ENCODE results near the gene ACAD8.
"Not testable (repeated sequence)": the region's sequence is repeated elsewhere in the genome, so short reads cannot be mapped to it uniquely, and the experiment has no call there.

The ACAD8 gene

DNA sequence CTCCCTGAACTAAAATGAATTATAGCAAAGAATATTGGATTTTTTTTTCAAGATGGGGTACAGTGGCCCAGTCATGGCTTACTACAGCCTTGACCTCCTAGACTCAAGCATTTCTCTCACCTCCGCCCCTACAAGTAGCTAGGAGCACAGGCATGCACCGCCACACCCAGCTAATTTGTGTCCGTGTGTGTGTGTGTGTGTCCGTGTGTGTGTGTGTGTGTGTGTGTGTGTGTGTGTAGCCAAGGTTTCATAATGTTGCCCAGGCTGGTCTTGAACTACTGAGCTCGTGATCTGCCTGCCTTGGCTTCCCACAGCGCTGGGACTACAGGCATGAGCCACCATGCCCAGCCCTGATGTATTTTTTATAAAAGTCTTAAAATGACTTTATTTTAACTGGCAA is 12.8 kb upstream of the ACAD8 start:
- no peak for DNase-seq (ENCODE audit: low read depth)

DNA sequence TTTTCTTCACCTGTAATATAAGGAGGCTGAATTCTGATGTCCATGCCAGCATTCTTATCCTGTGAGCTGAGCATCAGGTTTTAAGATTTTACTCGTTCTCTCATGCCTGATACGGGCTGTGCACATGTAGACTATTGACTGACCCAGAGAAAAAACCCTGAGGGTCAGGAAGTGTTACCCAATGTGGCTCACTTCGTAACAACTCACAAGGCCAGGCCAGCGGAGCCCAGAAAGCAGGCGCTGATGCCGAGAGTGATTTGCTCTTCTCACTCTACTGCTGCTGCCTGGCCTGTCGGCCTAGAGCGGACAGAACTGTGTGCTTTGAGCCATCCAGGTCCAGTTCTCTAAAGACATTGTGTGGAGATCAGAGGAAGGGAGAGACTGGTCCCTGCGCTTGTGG is 11.0 kb upstream of the ACAD8 start:
- DNase-seq (ENCODE audit: low read depth), result no peak

DNA sequence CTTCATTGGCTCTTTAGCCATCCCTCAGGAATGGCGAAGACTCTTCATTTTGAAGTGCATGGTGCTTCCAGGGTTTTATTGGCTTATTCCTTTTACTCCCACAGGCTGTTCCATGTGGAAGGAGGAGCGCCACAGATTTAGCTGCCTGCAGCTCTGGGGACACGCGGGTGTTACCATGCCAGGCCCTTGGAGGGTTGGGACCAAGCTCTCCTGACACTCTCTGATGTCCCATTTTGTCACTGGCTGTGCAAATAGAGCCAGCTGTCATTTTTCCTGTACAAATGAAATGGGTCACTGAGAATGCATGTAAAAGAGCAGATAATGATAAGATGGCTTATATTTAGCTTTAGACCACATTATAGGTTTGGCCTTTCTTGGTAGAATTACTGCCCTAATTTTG is 9.5 kb upstream of the ACAD8 start:
- no peak for DNase-seq (ENCODE audit: low read depth)

DNA sequence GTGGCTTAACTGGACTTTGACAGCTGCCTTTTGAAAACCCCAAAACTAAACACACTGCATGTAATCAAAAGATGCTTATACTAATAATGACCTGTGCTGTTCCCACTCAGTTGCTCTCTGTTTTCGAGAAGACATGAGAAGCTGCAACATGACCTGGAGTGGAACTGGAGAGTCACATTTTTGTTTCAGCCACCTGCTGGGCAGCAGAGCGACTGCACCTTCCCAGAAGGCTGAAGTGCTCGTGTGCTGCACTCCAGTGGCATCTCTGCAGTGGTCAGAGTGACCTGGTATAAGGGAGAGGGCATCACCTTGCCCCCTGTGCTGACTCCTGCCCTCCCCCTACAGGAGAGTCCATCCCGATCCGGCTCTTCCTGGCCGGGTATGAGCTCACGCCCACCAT is 8.8 kb upstream of the ACAD8 start:
- no peak for DNase-seq (ENCODE audit: low read depth)

DNA sequence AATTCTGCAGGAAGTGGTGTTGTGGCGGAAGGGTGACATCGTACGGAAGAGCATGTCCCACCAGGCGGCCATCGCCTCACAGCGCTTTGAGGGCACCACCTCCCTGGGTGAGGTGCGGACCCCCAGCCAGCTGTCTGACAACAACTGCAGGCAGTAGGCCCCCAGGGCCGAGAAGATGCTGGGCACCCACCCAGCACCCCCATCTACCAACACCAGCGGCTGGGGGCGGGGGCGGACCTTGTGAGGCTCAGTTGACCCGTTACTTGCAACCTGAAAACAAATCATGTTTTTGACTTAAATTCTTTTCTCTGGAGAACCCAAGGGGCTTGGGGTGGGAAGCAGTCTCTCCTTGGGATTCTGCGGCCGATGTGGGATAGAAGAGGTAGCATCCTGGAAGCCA is 7.9 kb upstream of the ACAD8 start:
- no peak for DNase-seq (ENCODE audit: low read depth)

DNA sequence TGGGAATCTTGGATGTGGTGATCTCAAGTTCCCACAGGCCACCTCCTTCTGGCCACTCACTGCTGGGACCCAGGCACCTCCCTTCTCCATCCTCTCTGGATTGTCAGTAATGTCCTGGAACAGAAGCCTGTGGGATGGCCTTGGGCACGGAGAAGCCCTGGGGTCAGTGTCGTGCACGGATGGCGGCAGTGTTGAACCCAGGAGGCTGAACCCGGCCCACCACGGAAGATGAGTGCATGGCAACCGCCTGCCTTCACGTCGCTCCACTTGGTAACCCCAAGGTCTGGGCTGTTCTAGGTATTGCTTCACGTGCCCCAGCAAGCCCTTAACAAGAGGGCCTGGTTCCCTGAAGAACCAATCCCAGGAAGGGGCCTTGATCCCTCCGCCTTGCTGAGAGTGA is 7.3 kb upstream of the ACAD8 start:
- DNase-seq (ENCODE audit: low read depth), result no peak

DNA sequence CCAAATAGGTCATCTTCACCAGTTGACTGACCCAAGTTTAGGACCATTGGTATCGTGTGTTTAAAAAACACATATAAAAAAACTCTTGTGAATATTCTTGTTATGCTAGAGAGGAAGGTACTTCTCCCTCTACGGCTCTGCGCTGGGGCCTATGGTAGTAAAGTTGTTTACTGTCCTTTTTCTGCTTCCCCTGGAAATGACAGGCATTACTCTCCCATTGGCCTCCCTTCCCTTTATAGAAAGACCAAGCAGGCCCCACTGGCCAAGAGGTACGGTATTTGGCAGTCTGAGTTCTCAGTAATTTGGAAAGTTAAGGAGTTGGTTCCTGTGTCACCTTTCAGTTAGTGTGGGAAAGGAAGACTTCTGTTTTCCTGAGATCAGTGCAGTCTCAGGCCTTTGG is 6.7 kb upstream of the ACAD8 start:
- no peak for DNase-seq (ENCODE audit: low read depth)

DNA sequence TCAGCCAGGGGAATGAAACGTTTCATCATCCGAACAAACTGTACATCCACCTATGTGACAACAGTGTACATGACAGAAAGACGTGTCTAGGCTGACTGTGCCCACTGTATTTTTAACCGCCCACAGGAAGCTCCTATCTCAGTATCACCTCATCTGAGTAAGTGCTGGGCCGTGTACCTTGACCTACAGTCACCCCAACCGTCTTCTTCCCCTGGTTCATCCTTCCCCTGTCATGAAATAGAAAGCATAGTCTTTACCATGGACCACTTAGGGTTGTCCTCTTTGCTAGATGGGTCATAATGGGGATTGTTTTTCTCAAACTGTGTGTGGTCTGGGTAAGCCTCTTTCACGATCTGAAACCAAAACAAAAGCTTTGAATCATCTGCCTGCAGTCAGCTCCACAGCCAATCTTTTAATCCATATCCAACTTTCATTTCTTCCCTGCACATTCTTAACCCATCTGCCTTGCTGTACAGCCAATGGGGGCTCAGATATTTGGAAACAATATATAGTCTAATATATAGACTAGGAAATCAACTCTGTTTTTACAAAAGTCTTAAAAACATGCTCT is 4.4 kb upstream of the ACAD8 start:
- DNase-seq (ENCODE audit: low read depth), result no peak

DNA sequence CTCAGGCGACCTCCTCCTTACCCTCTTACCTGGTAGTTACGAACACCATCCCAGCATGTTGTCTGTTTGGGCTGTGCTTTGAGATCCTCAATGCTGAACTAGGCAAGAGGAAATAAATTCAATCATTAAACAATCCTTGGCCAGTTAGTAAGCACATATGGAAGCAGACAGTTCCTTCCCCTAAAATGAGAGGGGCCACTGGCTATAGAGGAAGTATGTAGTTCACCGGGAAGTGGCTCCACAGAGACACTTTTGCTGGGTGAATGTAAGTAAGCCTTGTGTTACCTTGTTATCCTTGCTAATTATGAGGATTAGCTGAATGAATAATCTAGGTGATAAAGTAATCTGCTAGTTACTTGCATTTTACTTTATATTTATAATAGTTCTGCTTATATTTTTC is 3.1 kb upstream of the ACAD8 start:
- no peak for DNase-seq (ENCODE audit: low read depth)

DNA sequence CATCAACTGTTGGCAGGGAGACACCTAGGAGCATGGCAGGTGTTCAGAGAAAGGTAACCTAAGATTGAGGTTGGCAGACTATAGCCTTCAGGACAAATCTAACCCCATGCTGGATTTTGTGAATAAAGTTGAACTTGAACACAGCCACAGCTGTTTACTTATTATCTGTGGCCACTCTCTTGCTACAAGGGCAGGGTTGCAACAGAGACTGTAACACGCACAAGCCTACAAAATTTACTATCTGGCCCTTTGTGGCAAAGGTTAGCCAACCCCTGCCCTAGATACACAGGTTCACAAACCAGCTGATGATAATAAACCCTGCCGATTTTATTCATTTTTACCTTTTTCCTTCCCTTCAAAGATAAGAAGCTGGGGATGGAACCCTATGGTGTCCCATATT is 2.7 kb upstream of the ACAD8 start:
- no peak for DNase-seq (ENCODE audit: low read depth)

DNA sequence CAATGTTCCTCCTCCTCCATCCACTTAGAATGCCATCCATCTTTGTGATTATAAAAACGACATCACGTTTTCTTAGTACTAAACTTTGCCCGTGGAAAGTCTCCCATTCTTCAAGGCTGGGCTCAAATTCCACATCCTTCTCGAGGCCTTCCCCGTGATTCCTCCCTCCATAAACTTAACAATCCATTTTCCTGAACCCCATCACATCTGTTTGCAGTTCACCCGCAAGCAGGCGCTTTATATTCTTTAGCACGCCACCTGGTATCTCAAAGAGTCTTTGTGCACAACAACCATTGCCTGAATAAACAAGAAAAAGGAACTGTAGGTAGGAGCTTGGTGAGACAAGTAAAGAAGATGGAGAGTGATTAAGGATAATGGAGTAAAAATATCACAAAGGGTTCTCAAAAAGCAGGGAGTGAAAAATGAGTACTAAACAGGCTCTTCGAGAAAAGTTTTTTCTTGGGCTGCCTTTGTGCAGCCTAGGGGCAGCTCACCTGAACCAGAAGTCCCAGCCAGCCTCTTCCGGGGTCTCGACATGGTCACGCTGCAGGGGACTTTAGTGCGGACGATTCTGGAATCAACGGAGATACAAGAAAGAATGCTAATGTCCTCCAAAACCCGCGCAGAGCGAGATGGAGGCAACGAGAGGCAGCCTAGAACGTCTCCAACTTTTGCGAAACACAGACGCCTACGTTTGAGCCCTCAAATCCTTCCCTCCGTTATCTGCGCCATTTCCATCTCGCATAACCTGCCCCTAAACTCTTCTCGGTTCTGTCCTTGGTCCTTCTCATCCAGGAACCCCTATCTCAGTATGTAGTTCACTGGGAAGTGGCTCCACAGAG is 801 bp upstream of the ACAD8 start:
- DNase-seq (ENCODE audit: low read depth), result no peak

DNA sequence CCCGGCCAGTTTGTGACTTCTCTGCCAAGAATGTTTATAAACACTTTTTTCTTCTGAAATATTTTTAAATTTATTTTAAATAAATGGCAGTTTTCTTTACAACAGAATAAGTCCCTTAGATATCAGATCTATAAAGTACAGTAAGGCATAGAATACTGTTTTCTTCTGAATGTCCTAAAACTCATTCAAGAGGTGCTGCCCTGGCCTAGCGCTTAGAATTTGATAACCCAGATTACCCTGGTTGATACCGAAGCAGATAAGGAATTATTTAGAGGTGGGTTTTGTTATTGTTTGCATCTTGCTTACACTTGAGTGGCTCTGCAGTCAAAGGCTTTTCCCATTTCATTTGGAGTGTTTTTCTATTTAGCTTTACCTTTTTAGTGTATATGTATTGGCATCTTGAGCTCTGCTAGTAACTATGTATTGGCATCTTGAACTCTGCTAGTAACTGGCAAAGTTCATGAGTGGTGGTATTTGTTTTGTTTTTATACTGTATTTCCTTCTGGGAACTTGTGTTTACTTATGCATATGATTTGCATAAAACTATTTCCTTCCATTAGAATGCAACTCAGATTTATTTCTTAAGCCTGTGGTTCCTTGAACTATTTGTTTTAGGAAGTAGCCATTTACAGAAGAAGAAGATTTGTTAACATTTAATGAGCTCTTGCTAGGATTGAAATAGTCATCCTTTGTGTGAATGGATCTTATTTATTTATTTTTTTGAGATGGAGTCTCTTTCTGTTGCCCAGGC is 1.2 kb downstream of the ACAD8 start:
- no peak for DNase-seq (ENCODE audit: low read depth)

DNA sequence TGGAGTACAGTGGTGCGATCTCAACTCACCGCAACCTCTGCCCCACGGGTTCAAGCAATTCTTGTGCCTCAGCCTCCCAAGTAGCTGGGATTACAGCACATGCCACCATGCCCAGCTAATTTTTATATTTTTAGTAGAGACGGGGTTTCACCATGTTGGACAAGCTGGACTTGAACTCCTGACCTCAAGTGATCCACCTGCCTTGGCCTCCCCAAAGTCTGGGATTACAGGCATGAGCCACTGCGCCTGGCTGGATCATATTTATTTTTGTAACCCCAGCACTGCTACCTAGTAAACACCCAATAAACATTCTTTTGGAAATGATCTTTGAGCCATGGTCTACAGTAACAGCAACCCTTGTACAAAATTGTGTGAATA is 1.8 kb downstream of the ACAD8 start:
- not testable (repeated sequence) for DNase-seq (ENCODE audit: low read depth)

DNA sequence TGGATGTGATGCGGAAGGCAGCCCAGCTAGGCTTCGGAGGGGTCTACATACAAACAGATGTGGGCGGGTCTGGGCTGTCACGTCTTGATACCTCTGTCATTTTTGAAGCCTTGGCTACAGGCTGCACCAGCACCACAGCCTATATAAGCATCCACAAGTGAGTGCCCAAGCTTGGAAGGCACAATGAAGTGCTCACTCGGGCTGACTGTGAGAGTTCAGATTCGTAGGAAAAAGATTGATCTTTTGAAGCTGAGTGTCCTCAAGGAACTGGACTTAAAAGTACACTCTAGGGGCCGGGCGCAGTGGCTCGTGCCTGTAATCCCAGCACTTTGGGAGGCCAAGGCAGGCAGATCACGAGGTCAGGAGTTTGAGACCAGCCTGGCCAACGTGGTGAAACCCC is 3.7 kb downstream of the ACAD8 start:
- no peak for DNase-seq (ENCODE audit: low read depth)

DNA sequence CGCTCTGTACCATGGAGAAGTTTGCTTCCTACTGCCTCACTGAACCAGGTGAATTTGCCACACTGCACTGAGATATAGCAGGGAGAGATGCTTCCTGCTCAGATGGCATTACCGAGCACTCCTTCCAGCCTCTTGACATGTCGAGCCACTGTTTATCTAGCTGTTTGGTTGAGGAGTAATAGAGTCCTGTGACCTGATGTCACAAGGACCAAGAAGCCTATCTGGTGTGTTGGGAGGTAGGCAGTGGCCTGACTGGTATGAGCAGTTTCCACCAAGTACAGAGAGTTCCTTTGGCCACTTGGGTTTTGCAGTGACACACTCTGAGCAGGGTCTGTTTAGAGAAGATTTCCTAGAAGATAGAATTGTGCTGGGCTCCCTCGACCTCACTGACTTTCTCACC is 5.2 kb downstream of the ACAD8 start:
- no peak for DNase-seq (ENCODE audit: low read depth)

DNA sequence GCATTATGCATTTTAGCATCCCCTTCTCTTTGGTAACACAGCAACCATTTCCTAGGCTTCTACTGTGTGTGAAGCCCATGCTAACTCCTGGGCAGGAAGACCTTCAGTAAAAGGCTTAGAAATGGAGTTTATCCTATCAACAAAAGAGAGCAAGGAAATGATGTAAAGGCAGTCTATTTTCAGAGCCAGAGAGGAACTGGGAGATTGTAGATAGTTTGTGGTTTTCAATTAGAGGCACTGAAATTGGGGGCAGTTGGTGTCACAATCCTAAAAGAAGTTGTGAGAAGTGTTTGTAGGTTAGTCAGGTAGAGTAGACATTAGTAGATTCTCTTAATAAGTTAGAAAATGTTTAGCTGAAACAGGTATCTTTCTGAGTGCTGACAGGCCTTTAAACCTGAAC is 7.1 kb downstream of the ACAD8 start:
- no peak for DNase-seq (ENCODE audit: low read depth)

DNA sequence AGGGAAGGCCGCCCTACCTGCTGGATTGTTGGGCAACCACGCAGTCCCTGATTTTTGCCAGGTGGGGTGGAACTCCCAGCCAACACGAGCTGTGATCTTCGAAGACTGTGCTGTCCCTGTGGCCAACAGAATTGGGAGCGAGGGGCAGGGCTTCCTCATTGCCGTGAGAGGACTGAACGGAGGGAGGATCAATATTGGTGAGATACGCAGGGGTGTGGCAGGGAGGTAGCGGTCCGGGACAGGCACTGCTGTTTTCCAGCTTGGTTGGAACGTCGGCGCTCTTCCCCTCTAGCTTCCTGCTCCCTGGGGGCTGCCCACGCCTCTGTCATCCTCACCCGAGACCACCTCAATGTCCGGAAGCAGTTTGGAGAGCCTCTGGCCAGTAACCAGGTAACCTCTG is 7.6 kb downstream of the ACAD8 start:
- DNase-seq (ENCODE audit: low read depth), result no peak

DNA sequence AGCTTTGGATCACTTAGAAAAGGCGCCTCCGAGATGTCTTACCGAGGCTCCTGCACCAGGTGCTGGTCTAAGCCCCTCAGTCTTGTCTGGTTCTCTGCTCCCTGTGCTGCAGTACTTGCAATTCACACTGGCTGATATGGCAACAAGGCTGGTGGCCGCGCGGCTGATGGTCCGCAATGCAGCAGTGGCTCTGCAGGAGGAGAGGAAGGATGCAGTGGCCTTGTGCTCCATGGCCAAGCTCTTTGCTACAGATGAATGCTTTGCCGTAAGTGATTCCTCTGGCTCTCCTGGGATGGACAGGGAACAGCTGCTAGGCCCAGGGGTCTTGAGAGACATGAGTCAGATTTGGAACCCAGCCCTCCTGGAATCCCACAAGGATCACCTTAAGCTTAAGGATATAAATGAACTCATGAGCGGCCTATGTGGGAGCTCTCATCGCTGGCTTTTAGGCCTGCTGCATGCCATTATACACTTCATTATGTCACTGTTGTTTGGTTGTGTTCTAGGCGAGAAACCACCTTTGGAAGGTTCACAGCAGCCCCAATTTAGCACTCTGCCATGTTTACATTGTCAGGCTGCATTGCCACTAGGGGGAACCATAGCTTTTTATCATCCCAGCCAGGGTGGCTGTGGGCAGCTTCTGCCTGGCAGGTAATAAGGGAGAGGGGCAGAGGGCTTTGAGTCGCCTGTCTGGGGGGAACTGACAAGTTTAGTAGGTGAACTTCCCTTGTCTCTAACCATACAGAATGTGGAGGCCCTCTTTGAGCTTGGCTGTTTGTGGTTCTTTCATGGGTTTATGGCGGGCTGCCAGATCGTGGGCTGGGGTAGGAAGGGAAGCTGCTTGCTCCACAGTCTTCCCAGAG is 8.5 kb downstream of the ACAD8 start:
- DNase-seq (ENCODE audit: low read depth), result peak; percentile 22

DNA sequence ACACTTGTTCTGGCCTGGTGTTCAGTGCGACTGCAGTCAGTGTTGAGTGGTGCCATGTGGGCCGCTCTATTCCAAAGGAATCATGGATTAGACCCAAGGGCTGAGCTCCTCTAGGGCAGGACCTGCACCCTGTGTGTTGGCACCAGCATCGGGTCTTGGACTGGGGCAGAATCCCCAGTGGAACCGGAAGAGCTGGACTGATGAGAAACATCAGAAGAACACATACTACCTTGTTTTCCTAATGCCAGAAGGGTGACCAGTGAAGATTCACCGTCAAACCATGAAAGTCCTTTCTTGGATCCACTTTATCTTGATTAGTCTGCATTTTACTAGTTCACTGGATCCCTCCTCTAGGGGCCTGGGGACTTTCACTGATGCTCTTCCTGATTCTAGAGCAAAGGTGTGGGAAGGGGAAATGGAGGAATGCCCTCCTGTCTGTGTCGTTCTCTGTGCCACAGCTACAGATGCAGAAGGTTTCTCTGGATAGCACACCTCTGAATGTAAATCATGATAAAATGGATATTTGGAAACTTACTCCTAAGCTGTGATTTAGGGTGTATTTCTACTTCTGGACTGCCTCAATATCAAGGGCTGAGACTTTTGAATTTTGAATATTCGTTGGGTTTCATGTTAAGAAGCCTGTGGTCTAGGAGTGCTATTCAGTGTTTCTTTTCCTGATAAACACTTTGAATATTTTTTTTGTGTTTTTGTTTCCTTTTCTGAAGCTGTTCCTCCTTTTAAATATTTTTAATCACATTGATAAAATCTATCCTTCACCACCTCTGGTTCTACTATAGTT is 11.8 kb downstream of the ACAD8 start:
- no peak for DNase-seq (ENCODE audit: low read depth)

DNA sequence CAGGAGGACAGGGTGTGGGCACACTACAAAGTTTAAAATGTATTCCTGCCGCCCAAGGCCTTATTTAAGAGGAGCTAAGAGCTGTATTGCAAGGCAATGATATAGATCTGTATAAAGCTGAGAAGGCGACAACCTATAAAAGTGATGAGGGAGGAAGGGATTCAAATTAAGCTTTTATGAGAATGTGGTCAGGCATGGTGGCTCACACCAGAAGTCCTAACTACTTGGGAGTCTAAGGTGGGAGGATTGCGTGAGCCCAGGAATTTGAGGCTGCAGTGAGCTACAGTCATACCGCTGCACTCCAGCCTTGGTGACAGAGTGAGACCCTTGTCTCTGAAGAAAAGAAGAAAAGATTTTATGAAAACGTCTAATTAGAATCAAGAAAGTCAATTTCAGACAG is 13.1 kb downstream of the ACAD8 start:
- no peak for DNase-seq (ENCODE audit: low read depth)

DNA sequence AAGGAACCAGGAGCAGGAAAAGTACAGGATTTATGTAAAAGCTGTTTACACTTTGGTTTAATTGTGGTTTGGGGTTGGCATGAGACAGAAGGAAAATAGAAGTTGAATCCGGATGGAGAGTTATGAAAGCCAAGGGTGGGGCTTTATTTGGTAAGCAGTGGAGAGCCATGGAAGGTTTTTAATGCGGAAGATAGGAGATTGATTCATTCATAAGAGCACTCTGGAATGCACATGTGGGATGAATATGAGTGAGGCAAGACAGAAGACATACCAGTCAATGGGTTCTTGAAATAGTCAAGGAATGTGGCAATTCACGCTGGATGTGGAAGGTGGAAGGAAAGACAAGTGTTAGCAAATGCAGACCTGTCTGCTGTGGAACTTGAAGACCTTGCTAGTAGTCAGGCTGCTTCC is 13.5 kb downstream of the ACAD8 start:
- no peak for DNase-seq (ENCODE audit: low read depth)

DNA sequence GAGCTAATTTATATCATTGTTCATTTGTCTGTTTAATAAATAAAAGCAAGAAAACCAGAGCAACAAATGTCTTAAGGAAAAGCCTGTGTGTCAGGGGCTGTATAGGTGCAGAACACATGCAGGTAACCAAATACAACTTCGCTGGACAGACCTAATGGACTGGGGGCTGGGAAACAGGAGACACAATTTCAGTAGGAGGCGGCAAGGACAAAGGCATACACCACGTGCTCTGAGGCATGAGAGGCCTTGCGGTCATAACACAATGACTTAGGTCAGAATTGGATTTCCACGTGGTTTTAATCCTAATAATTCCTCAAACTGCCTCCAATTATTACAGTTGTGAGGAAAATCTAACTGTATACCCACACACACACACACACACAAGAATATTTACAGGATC is 14.1 kb downstream of the ACAD8 start:
- DNase-seq (ENCODE audit: low read depth), result no peak

All from activated T-cell treated with anti-CD3 and anti-CD28 coated beads for 1 hour (primary cell).